GM12865 (cell line): Measurements from ENCODE around the gene ZNF780B.

Experiments
- DNase-seq: peaks from one replicate; pipeline ENCODE4 v3.0.0; 2010; ENCODE audit warnings: low read depth
- H3K4me3 ChIP-seq: 2 replicates; pipeline ENCODE4 v1.5.1; 2011; ENCODE audit warnings: mild to moderate bottlenecking, low read depth, low read length, control low read depth
- TF ChIP-seq, protein P1 (sequence below): IDR thresholded peaks from 2 replicates; pipeline ENCODE4 v1.5.1; 2011; ENCODE audit warnings: low read length, control low read depth, low read depth, inconsistent platforms; ENCODE audit not compliant: insufficient read depth; ENCODE audit errors: missing control alignments

ZNF780B gene

DNA sequence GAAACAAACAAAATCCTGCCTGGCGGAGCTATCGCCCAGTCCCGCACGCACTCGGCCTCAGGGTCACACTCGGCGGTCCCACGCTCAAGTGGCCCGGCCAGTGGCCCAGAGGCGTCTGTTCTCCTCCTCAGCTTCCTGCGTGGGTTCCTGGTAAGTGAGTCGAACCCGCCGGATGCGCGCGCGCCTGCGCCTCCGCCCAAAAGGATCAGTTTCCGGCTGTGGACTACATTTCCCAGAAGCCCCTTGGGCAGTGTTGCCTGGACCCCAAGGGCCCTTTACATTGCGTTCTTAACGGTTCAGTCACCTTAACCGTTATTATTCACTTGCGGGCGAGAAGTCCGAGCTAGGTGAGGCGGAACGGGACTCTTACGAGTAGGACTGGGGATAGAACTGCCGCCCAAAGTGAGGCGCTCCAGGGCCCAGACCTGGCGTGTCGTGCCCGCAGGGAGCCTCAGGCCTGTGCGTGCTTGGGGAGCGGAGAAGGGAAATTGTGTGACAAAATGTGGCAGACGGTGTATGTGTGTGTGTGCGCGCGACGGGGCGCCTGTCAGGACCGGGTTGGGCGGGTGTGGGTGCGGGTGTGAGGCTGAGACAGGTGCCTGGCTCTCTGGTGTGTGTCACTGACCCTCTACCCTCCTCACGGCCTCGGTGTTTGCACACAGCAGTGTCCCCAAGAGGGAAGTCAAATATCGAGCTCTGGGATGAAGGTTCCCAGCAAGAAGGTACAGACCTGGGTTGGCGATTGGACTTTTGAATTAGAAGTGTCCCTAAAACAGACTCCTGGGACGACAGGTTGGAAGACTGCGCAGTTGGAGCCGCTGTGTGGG lies 59.0 kb downstream of the ZNF780B start, which contains the start of gene ZNF546:
Gene ZNF546, plus strand, starts transcription at position 250 of the 827 bp plus-strand sequence. CDS start 1,267 bp downstream, outside the sequence.
- TF ChIP-seq, protein P1, sequence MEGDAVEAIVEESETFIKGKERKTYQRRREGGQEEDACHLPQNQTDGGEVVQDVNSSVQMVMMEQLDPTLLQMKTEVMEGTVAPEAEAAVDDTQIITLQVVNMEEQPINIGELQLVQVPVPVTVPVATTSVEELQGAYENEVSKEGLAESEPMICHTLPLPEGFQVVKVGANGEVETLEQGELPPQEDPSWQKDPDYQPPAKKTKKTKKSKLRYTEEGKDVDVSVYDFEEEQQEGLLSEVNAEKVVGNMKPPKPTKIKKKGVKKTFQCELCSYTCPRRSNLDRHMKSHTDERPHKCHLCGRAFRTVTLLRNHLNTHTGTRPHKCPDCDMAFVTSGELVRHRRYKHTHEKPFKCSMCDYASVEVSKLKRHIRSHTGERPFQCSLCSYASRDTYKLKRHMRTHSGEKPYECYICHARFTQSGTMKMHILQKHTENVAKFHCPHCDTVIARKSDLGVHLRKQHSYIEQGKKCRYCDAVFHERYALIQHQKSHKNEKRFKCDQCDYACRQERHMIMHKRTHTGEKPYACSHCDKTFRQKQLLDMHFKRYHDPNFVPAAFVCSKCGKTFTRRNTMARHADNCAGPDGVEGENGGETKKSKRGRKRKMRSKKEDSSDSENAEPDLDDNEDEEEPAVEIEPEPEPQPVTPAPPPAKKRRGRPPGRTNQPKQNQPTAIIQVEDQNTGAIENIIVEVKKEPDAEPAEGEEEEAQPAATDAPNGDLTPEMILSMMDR: no peak
- H3K4me3 ChIP-seq: peak within 1 kb of the TSS; percentile 87
- DNase-seq: peak; percentile 96

DNA sequence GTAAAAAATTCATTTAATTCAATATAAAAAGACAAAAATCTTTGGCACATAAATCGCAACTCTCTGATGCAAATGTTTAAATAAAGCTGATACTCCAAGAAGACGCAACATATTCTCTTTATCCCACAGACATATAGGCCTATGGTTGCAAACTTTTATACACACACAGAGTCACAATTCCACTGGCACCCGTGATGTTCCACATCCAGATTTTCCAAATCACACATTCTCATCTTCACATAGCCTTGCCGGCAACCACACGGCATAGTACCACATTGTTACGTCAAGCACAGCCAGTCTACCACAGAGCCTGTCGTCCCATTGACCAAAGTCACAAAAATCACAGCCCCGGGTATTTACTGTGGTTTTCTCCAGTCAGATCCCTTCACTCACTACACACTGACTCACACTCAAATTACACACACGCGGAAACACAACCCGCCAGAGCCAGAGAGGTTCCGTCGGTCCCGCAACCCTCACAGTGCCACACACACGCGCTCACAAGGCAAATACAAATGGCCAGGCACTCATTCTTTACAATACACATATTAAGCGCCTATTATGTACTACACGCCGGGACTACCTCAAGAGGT lies 59.7 kb downstream of the ZNF780B start:
- H3K4me3 ChIP-seq: peak overlapping the region; percentile 87
- TF ChIP-seq, protein P1: no peak
- DNase-seq: peak; percentile 66

DNA sequence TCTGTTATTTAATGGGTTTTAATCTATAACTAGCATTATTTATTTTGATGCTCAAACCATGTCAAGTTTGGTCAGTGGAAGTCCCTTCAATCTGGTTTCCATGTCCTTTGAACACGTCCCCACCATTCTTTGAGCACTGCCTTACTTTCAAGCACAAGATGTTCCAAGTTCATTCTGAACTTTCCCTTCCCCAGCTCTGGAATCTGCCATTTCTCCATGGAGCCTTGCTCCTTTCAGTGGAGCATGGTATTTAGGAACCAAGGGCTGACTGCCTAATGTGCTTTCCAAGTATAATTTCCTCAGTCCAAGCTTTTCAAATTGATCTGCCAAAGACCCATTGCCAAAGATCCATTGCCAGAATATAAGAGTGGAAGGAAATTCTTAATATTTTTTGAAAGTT lies 60.2 kb downstream of the ZNF780B start:
- peak overlapping the region; percentile 87 for H3K4me3 ChIP-seq
- DNase-seq: no peak
- TF ChIP-seq, protein P1: no peak

DNA sequence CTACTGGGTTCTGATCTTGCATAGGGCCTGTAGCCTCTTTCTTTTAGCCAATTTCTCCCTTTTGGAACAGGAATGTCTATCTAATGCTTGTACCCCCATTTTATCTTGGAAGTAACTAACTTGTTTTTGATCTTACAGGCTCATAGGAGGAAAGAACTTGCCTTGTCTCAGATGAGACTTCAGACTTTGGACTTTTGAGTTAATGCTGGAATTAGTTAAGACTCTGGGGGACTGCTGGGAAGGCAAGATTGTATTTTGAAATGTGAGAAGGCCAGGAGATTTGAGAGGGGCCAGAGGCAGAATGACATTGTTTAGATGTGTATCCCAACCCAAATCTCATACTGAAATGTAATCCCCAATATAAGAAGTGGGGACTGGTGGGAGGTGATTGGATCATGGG lies 61.7 kb downstream of the ZNF780B start:
- TF ChIP-seq, protein P1: no peak
- DNase-seq: no peak
- H3K4me3 ChIP-seq: no peak overlapping the region

DNA sequence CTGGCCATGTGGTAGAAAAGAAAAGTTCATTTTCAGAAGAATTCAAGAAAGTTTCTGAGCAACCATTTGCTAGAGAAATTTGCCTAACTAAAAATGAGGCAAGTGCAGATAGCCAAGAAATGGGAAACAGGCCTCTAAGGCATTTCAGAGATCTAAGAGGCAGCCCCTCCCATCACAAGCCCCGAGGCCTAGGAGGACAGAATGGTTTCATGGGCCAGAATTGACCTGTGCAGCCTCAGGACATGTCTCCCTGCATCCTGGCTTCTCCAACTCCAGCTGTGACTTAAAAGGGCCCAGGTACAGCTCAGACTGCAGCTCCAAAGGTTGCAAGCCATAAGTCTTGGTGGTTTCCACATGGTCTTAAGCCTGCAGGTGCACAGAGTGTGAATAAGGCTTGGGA lies 62.4 kb downstream of the ZNF780B start:
- TF ChIP-seq, protein P1: no peak
- no peak for DNase-seq
- H3K4me3 ChIP-seq: no peak overlapping the region

DNA sequence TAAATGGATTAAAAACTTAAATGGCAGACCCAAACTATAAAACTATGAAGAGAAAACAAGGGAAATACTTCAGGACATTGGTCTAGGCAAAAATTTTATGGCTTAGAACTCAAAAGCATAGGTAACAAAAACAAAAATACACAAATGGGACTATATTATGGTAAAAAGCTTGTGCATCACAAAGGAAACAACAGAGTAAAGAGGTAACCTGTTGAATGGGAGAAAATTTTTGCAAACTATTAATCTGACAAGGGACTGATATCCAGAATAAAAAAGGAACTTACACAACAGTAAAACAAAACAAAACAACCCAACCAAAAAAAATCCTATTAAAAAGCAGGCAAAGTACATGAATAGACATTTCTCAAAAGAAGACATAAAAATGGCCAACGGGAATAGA lies 68.4 kb downstream of the ZNF780B start:
- no peak for DNase-seq
- TF ChIP-seq, protein P1: no peak
- no peak overlapping the region for H3K4me3 ChIP-seq
